Hepatocyte (in vitro differentiated cells): ENCODE data around the gene GALNT13. TPM values are rescaled to one million over a fixed set of nuclear protein-coding genes. Genes with fewer than 3 reads are reported as not detected.

Experiments used
- DNase-seq: peaks from one replicate; pipeline ENCODE4 v3.0.0-alpha.2; 2016; ENCODE audit warnings: low spot score
- H2AFZ ChIP-seq: fragments of 200-600 bp; sonication (generic); 2 replicates; pipeline ENCODE4 v1.6.0; 2016; ENCODE audit warnings: antibody characterized with exemption, mild to moderate bottlenecking
- H3K27ac ChIP-seq: fragments of 200-600 bp; sonication (generic); 2 replicates; pipeline ENCODE4 v1.5.1; 2016; ENCODE audit warnings: mild to moderate bottlenecking
- H3K27me3 ChIP-seq: fragments of 200-600 bp; sonication (generic); 2 replicates; pipeline ENCODE4 v1.6.1; 2016
- H3K36me3 ChIP-seq: fragments of 200-600 bp; sonication (generic); replicated peaks from 2 replicates; pipeline ENCODE4 v1.5.1; 2016; ENCODE audit warnings: low read depth; ENCODE audit not compliant: insufficient read depth
- H3K4me1 ChIP-seq: fragments of 200-600 bp; sonication (generic); 2 replicates; pipeline ENCODE4 v1.5.1; 2016; ENCODE audit warnings: mild to moderate bottlenecking, moderate library complexity; ENCODE audit not compliant: insufficient read depth
- H3K4me2 ChIP-seq: fragments of 200-600 bp; sonication (generic); 2 replicates; pipeline ENCODE4 v1.6.0; 2016
- H3K4me3 ChIP-seq: fragments of 200-600 bp; sonication (generic); 2 replicates; pipeline ENCODE4 v1.5.1; 2016; ENCODE audit warnings: mild to moderate bottlenecking
- H3K79me2 ChIP-seq: fragments of 200-600 bp; sonication (generic); 2 replicates; pipeline ENCODE4 v1.6.0; 2017; ENCODE audit warnings: mild to moderate bottlenecking
- H3K9me2 ChIP-seq: fragments of 200-600 bp; sonication (generic); replicated peaks from 2 replicates; pipeline ENCODE4 v1.6.0; 2017; ENCODE audit warnings: mild to moderate bottlenecking; ENCODE audit not compliant: insufficient read depth
- H3K9me3 ChIP-seq: fragments of 200-600 bp; sonication (generic); 2 replicates; pipeline ENCODE4 v1.5.1; 2016; ENCODE audit warnings: low read depth, mild to moderate bottlenecking
- H4K20me1 ChIP-seq: fragments of 200-600 bp; sonication (generic); 2 replicates; pipeline ENCODE4 v1.6.0; 2016; ENCODE audit warnings: mild to moderate bottlenecking; ENCODE audit not compliant: insufficient read depth, poor library complexity, severe bottlenecking
- CTCF ChIP-seq: fragments of 200-600 bp; sonication (generic); IDR thresholded peaks from 2 replicates; pipeline ENCODE4 v1.5.1; 2016; ENCODE audit warnings: antibody characterized with exemption, mild to moderate bottlenecking; ENCODE audit not compliant: poor library complexity
- EZH2 ChIP-seq: fragments of 200-600 bp; sonication (generic); IDR thresholded peaks from 2 replicates; pipeline ENCODE4 v1.6.1; 2016; ENCODE audit warnings: antibody characterized with exemption, mild to moderate bottlenecking, borderline replicate concordance
- EZH2phosphoT487 ChIP-seq: fragments of 200-600 bp; sonication (generic); IDR thresholded peaks from one replicate; pipeline ENCODE4 v1.6.1; 2018; ENCODE audit warnings: antibody characterized with exemption, mild to moderate bottlenecking, low read depth, moderate library complexity; ENCODE audit not compliant: unreplicated experiment, severe bottlenecking
- WGBS: methylation state at CpG from one replicate; pipeline ENCODE4 v1.1.6; 2016; ENCODE audit warnings: low lambda C conversion rate; ENCODE audit errors: missing lambda C conversion rate; 5-methylcytosine and 5-hydroxymethylcytosine counted together
- polyA plus RNA-seq: library from polyadenylated mRNA; unstranded; fragments of >200 nt; fragmentation: Nextera tagmentation; extraction: Ambion mirVana; gene quantifications from 2 replicates; pipeline ENCODE4 v1.2.1, GENCODE V29; 2016
- total RNA-seq: library from RNA; depleted of rRNA; stranded (reverse); fragments of >200 nt; gene quantifications from 2 replicates; pipeline ENCODE4 v1.2.3, GENCODE V29; 2014

The GALNT13 gene
- total and polyA plus RNA-seq, 2 experiments from 2014 or later, result 25.6 to 53.5 TPM

- Histone ChIP-seq H3K9me2 (no peaks in the 10 kb centered on the region), H3K27me3 (no peaks in the 10 kb centered on the region), H3K4me3 (no peak overlapping the region), H2AFZ (no peak overlapping the region), H4K20me1 (no peaks in the 10 kb centered on the region), H3K4me2 (no peak overlapping the region), H3K79me2 (no peaks in the 10 kb centered on the region), H3K4me1 (peaks cover 19% of the 10 kb centered on the region), H3K36me3 (no peaks in the 10 kb centered on the region), H3K9me3 (no peaks in the 10 kb centered on the region), H3K27ac (no peak overlapping the region)
- peak; percentile 39 for TF ChIP-seq CTCF
- TF ChIP-seq EZH2, result no peak
- WGBS, result 71% methylated on average over 4 of the region's 4 CpGs
- DNase-seq, result peak; percentile 5
Observed at GRCh38 chr2:154452906-154453493, 581.3 kb downstream of the GALNT13 start.

DNA sequence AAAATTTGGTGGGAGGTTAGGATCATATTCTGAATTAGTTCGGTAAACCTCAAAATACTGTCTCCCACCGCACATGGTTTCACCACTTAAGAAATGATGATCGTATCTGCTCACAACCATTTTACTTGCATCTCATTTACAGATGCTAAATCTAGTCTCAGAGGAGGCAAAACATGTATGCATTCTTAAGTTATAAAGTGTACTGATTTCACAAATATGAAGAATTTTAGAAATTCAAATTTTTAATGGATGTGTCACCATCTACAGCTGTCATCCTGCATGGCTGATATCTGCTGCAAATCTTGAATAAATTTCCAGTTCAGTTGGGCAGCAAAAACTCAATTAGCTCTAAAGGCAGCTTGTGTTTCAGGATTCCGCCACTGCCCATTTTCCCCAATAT lies 583.4 kb downstream of the GALNT13 start:
- no peak overlapping the region for H3K4me3 ChIP-seq
- H3K36me3 ChIP-seq, result no peaks in the 10 kb centered on the region
- H3K9me3 ChIP-seq, result no peaks in the 10 kb centered on the region
- WGBS, result 97% methylated on average over 4 of the region's 4 CpGs
- H3K27me3 ChIP-seq, result no peaks in the 10 kb centered on the region
- H3K9me2 ChIP-seq, result no peaks in the 10 kb centered on the region
- TF ChIP-seq EZH2phosphoT487 (no peak), EZH2 (no peak), CTCF (no peak)
- H3K4me1 ChIP-seq, result peaks cover 6% of the 10 kb centered on the region
- DNase-seq, result no peak
- H3K79me2 ChIP-seq, result no peaks in the 10 kb centered on the region
- no peak overlapping the region for H2AFZ ChIP-seq
- no peak overlapping the region for H3K4me2 ChIP-seq
- no peaks in the 10 kb centered on the region for H4K20me1 ChIP-seq
- H3K27ac ChIP-seq, result no peak overlapping the region

DNA sequence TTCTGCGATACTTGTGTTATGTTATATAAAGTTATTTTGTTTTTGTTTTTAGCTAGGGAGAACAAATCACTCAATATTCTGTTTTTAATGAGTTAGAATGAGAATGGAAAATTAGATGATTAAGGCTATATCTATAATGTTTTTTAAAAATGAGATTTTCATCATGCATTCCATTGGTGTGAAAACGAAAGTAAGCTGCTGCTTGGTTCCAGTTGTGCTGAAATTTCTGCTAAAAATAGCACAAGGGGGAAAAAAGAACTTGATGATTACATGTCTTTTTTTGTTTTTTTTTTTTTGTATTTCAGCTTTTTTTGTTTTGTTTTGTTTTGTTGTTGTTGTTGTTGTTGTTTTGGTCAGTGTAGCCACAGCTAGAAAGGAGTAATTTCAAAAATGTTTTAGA lies 584.1 kb downstream of the GALNT13 start:
- H3K27ac ChIP-seq, result no peak overlapping the region
- TF ChIP-seq EZH2phosphoT487 (no peak), CTCF (no peak), EZH2 (no peak)
- no peak overlapping the region for H2AFZ ChIP-seq
- H4K20me1 ChIP-seq, result no peaks in the 10 kb centered on the region
- WGBS, result 84% methylated on average over 2 of the region's 2 CpGs
- no peaks in the 10 kb centered on the region for H3K4me1 ChIP-seq
- no peaks in the 10 kb centered on the region for H3K79me2 ChIP-seq
- H3K9me3 ChIP-seq, result no peaks in the 10 kb centered on the region
- no peaks in the 10 kb centered on the region for H3K9me2 ChIP-seq
- no peaks in the 10 kb centered on the region for H3K27me3 ChIP-seq
- no peak for DNase-seq
- H3K4me2 ChIP-seq, result no peak overlapping the region
- H3K4me3 ChIP-seq, result no peak overlapping the region
- no peaks in the 10 kb centered on the region for H3K36me3 ChIP-seq

- DNase-seq, result no peak
- Histone ChIP-seq H2AFZ (no peak overlapping the region), H3K9me3 (no peaks in the 10 kb centered on the region), H3K4me2 (no peak overlapping the region), H3K27ac (no peak overlapping the region), H3K4me1 (no peaks in the 10 kb centered on the region), H3K4me3 (no peak overlapping the region), H3K27me3 (no peaks in the 10 kb centered on the region), H3K9me2 (no peaks in the 10 kb centered on the region), H4K20me1 (no peaks in the 10 kb centered on the region), H3K36me3 (no peaks in the 10 kb centered on the region), H3K79me2 (no peaks in the 10 kb centered on the region)
- 66% methylated on average over 2 of the region's 2 CpGs for WGBS
- TF ChIP-seq CTCF, result no peak
- no peak for TF ChIP-seq EZH2phosphoT487
- TF ChIP-seq EZH2, result no peak
Observed at GRCh38 chr2:154457286-154457685, 585.6 kb downstream of the GALNT13 start.
